ENCODE data around the gene TNNI2. TPM values are rescaled to one million over a fixed set of nuclear protein-coding genes. Genes with fewer than 3 reads are reported as not detected.

The TNNI2 gene
- total RNA-seq, 1 experiment from 2014 or later: not detected

- Histone ChIP-seq H3K56ac (ENCODE audit: insufficient read length, low read depth, low read length) (no peak overlapping the region), H3K14ac (ENCODE audit: insufficient read depth, low read length) (no peak overlapping the region), H4K5ac (ENCODE audit: insufficient read length, low read depth, low read length) (no peak overlapping the region), H2BK5ac (ENCODE audit: insufficient read length, low read length) (no peak overlapping the region), H3T11ph (ENCODE audit: low read length) (no peak overlapping the region), H3K27ac (ENCODE audit: insufficient read length, low read depth, low read length) (no peak overlapping the region), H3K9me3 (ENCODE audit: control insufficient read depth, low read depth, low read length) (no peaks in the 10 kb centered on the region), H4K8ac (replicated peaks; ENCODE audit: insufficient read length, low read depth, low read length) (no peak overlapping the region), H3K23me2 (ENCODE audit: insufficient read length, low read depth, low read length, poor library complexity, severe bottlenecking) (no peaks in the 10 kb centered on the region), H4K20me1 (ENCODE audit: control insufficient read depth, insufficient read depth, insufficient read length) (no peaks in the 10 kb centered on the region), H3K18ac (ENCODE audit: insufficient read length, low read depth, low read length) (no peak overlapping the region), H3K4ac (ENCODE audit: low read depth, low read length) (no peak overlapping the region), H3K79me2 (ENCODE audit: insufficient read depth, low read length) (no peaks in the 10 kb centered on the region), H2AFZ (ENCODE audit: low read length) (no peak overlapping the region), H2BK15ac (ENCODE audit: low read depth, low read length) (no peak overlapping the region), H3K27me3 (ENCODE audit: insufficient read depth, low read length) (no peaks in the 10 kb centered on the region), H2BK12ac (ENCODE audit: insufficient read length, low read depth, low read length) (no peak overlapping the region), H3K79me1 (ENCODE audit: insufficient read depth, low read depth, low read length, poor library complexity, severe bottlenecking) (no peaks in the 10 kb centered on the region), H3K4me1 (ENCODE audit: insufficient read depth, low read length) (no peaks in the 10 kb centered on the region), H4K91ac (ENCODE audit: insufficient read length, low read depth, low read length) (no peak overlapping the region), H3K4me2 (ENCODE audit: insufficient read depth, insufficient read length, low read length) (no peak overlapping the region), H2BK120ac (ENCODE audit: low read depth, low read length, poor library complexity, severe bottlenecking) (no peak overlapping the region), H2AK5ac (ENCODE audit: insufficient read length, low read length) (no peak overlapping the region), H3K23ac (ENCODE audit: insufficient read length, low read depth, low read length) (no peak overlapping the region), H3K9ac (ENCODE audit: extremely low read depth, insufficient read length, low read length) (no peak overlapping the region), H2BK20ac (ENCODE audit: low read depth, low read length, poor library complexity, severe bottlenecking) (no peak overlapping the region)
- no peaks in the 10 kb centered on the region; a peak in 1 of 7 replicates for H3K36me3 Mint-ChIP-seq (ENCODE audit: insufficient read depth in 1 of 3, low read depth in 3 of 3)
- H3K9me3 Mint-ChIP-seq: peaks cover 6 to 8% of the 10 kb centered on the region in 2 experiments
- H3K27ac Mint-ChIP-seq: peak overlapping the region in 1 of 3 experiments; percentile 56; a peak in 1 of 7 replicates
- no peak overlapping the region for H3K4me3 Mint-ChIP-seq
- no peak for DNase-seq
- no peak for TF ChIP-seq CTCF (conservative IDR thresholded peaks at IDR 0.05)
- H3K27me3 Mint-ChIP-seq (ENCODE audit: low read depth): peaks cover 52% of the 10 kb centered on the region
- WGBS (ENCODE audit: extremely low coverage, insufficient read length, low lambda C conversion rate): no CpG with 5 or more reads among the region's 5 CpGs
- H3K4me1 Mint-ChIP-seq: no peaks in the 10 kb centered on the region
These were observed 26.5 kb upstream of the TNNI2 start for GRCh38 chr11:1812274-1812673.

Measured in H9 (cell line).